ENCODE results near the gene IL9. TPM values are rescaled to one million over a fixed set of nuclear protein-coding genes. Genes with fewer than 3 reads are reported as not detected.

IL9 gene
- total RNA-seq, 1 donor: not detected

DNA sequence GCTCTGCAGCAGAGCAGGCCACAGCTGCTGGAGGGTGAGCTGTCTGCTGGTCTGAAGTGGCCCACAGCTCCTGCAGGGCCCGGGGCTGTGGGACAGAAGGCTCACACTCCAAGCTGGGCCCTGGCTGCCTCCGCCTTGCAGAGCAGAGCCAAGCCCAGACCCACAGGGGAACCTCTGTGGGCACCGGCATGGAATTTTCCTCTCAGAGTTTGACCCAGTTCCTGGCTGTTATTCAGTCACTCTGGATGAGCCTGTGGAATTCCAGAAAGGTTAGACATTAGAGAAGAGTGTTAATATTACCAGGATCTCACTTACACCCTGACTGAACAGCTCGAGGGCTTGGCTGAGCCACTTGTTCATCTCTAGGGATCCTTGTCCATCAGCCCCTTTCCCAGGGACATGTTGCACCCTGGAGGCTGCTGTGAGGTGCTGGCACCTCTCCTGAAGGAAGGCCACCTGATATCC, 17.5 kb downstream of the IL9 start:
- H3K4me1 ChIP-seq (ENCODE audit: insufficient read depth, low read length): no peaks in the 10 kb centered on the region
- no peak overlapping the region for H3K4me3 ChIP-seq (ENCODE audit: insufficient read depth, low read length)
- H3K4me2 ChIP-seq (ENCODE audit: insufficient read depth, low read length): no peak overlapping the region
- no peaks in the 10 kb centered on the region for H3K9me3 ChIP-seq (ENCODE audit: low read depth, low read length)
- H3K27me3 ChIP-seq (ENCODE audit: insufficient read depth, low read length): peaks cover 19% of the 10 kb centered on the region
- no peak for TF ChIP-seq CTCF (IDR thresholded peaks at IDR 0.05; ENCODE audit: extremely low read depth, low read depth, low read length)
- no peaks in the 10 kb centered on the region for H4K20me1 ChIP-seq (ENCODE audit: insufficient read depth, low read length)
- H3K79me2 ChIP-seq (ENCODE audit: insufficient read depth, low read length): no peaks in the 10 kb centered on the region
- H3K27ac ChIP-seq (ENCODE audit: low read depth, low read length): no peak overlapping the region
- peak; percentile 81 for DNase-seq (ENCODE audit: insufficient read length, low spot score, missing footprints)
- H2AFZ ChIP-seq (ENCODE audit: low read length): no peak overlapping the region
- H3K36me3 ChIP-seq (ENCODE audit: insufficient read depth, low read length): no peaks in the 10 kb centered on the region

GRCh38 chr5:135877570-135878155, 18.0 kb downstream of the IL9 start:
- no peaks in the 10 kb centered on the region for H3K36me3 ChIP-seq (ENCODE audit: insufficient read depth, low read length)
- DNase-seq (ENCODE audit: insufficient read length, low spot score, missing footprints): peak; percentile 66
- no peaks in the 10 kb centered on the region for H3K4me1 ChIP-seq (ENCODE audit: insufficient read depth, low read length)
- no peak overlapping the region for H3K4me3 ChIP-seq (ENCODE audit: insufficient read depth, low read length)
- no peaks in the 10 kb centered on the region for H3K9me3 ChIP-seq (ENCODE audit: low read depth, low read length)
- peaks cover 15% of the 10 kb centered on the region for H3K27me3 ChIP-seq (ENCODE audit: insufficient read depth, low read length)
- no peak overlapping the region for H3K4me2 ChIP-seq (ENCODE audit: insufficient read depth, low read length)
- no peak overlapping the region for H2AFZ ChIP-seq (ENCODE audit: low read length)
- no peak overlapping the region for H3K27ac ChIP-seq (ENCODE audit: low read depth, low read length)
- no peaks in the 10 kb centered on the region for H3K79me2 ChIP-seq (ENCODE audit: insufficient read depth, low read length)
- TF ChIP-seq CTCF (IDR thresholded peaks at IDR 0.05; ENCODE audit: extremely low read depth, low read depth, low read length): no peak
- H4K20me1 ChIP-seq (ENCODE audit: insufficient read depth, low read length): no peaks in the 10 kb centered on the region

- no peaks in the 10 kb centered on the region for H3K36me3 ChIP-seq (ENCODE audit: insufficient read depth, low read length)
- no peaks in the 10 kb centered on the region for H3K9me3 ChIP-seq (ENCODE audit: low read depth, low read length)
- H3K4me1 ChIP-seq (ENCODE audit: insufficient read depth, low read length): no peaks in the 10 kb centered on the region
- DNase-seq (ENCODE audit: insufficient read length, low spot score, missing footprints): peak; percentile 69
- H3K27ac ChIP-seq (ENCODE audit: low read depth, low read length): no peak overlapping the region
- no peak overlapping the region for H2AFZ ChIP-seq (ENCODE audit: low read length)
- no peaks in the 10 kb centered on the region for H4K20me1 ChIP-seq (ENCODE audit: insufficient read depth, low read length)
- no peaks in the 10 kb centered on the region for H3K79me2 ChIP-seq (ENCODE audit: insufficient read depth, low read length)
- H3K27me3 ChIP-seq (ENCODE audit: insufficient read depth, low read length): peaks cover 9% of the 10 kb centered on the region
- H3K4me2 ChIP-seq (ENCODE audit: insufficient read depth, low read length): no peak overlapping the region
- no peak for TF ChIP-seq CTCF (IDR thresholded peaks at IDR 0.05; ENCODE audit: extremely low read depth, low read depth, low read length)
- H3K4me3 ChIP-seq (ENCODE audit: insufficient read depth, low read length): no peak overlapping the region
Measured at GRCh38 chr5:135876146-135876545, 19.5 kb downstream of the IL9 start.

- H3K27me3 ChIP-seq (ENCODE audit: insufficient read depth, low read length): peaks cover 8% of the 10 kb centered on the region
- H2AFZ ChIP-seq (ENCODE audit: low read length): no peak overlapping the region
- H3K4me3 ChIP-seq (ENCODE audit: insufficient read depth, low read length): no peak overlapping the region
- DNase-seq (ENCODE audit: insufficient read length, low spot score, missing footprints): peak; percentile 48
- H3K4me1 ChIP-seq (ENCODE audit: insufficient read depth, low read length): no peaks in the 10 kb centered on the region
- no peaks in the 10 kb centered on the region for H3K9me3 ChIP-seq (ENCODE audit: low read depth, low read length)
- H3K79me2 ChIP-seq (ENCODE audit: insufficient read depth, low read length): no peaks in the 10 kb centered on the region
- no peak overlapping the region for H3K27ac ChIP-seq (ENCODE audit: low read depth, low read length)
- H3K36me3 ChIP-seq (ENCODE audit: insufficient read depth, low read length): no peaks in the 10 kb centered on the region
- no peaks in the 10 kb centered on the region for H4K20me1 ChIP-seq (ENCODE audit: insufficient read depth, low read length)
- TF ChIP-seq CTCF (IDR thresholded peaks at IDR 0.05; ENCODE audit: extremely low read depth, low read depth, low read length): no peak
- no peak overlapping the region for H3K4me2 ChIP-seq (ENCODE audit: insufficient read depth, low read length)
Measured at GRCh38 chr5:135875567-135875966, 20.1 kb downstream of the IL9 start.
